Articular chondrocyte of knee joint (primary cell): ENCODE measurements around the gene ALOX5AP. TPM values are rescaled to one million over a fixed set of nuclear protein-coding genes. Genes with fewer than 3 reads are reported as not detected.

ENCODE experiments used
- total RNA-seq: library from RNA; depleted of rRNA; stranded (reverse); fragments of >200 nt; gene quantifications from 2 replicates; pipeline ENCODE4 v1.2.3, GENCODE V29; 2012

ALOX5AP gene
- total RNA-seq: not detected in 2 replicates

GRCh38 chr13:30735025-30735871 is at the start of gene ALOX5AP:
Gene ALOX5AP (plus strand): TSS chr13:30735543. CDS start chr13:30735606, 63 bp downstream.

Other genes starting within 250 kb of the ALOX5AP start
- gene USPL1, start 117.6 kb upstream of the ALOX5AP start, total RNA-seq: 22.5 and 29.9 TPM in 2 replicates
- 75.3 and 141 TPM in 2 replicates for gene MEDAG, start 170.7 kb downstream of the ALOX5AP start, total RNA-seq
- 0.11 and 0.26 TPM in 2 replicates for gene TEX26, start 197.1 kb downstream of the ALOX5AP start, total RNA-seq